NCI-H510A (cell line): ENCODE data around the gene PDE2A.

Experiments
- DNase-seq: peaks from one replicate; lab custom pipeline; 2025; lab: John Stamatoyannopoulos, UW

Gene PDE2A

GRCh38 chr11:72704028-72704782, 30.0 kb upstream of the PDE2A start:
- DNase-seq, result no peak

GRCh38 chr11:72703267-72704008, 29.2 kb upstream of the PDE2A start:
- DNase-seq, result no peak

- DNase-seq, result no peak
Observed at GRCh38 chr11:72702577-72703241, 28.5 kb upstream of the PDE2A start.

- no peak for DNase-seq
Observed at GRCh38 chr11:72702096-72702495, 27.9 kb upstream of the PDE2A start.

GRCh38 chr11:72701466-72701865, 27.2 kb upstream of the PDE2A start:
- DNase-seq, result no peak

- DNase-seq, result no peak
Observed at GRCh38 chr11:72700146-72700545, 25.9 kb upstream of the PDE2A start.

- no peak for DNase-seq
Observed at GRCh38 chr11:72697814-72698213, 23.6 kb upstream of the PDE2A start.

GRCh38 chr11:72696866-72697700, 22.9 kb upstream of the PDE2A start:
- DNase-seq, result no peak

- DNase-seq, result no peak
Observed at GRCh38 chr11:72695354-72695753, 21.1 kb upstream of the PDE2A start.

- DNase-seq, result no peak
Observed at GRCh38 chr11:72693271-72693968, 19.2 kb upstream of the PDE2A start.

GRCh38 chr11:72692498-72693237, 18.4 kb upstream of the PDE2A start:
- DNase-seq, result no peak

- no peak for DNase-seq
Observed at GRCh38 chr11:72690166-72690565, 15.9 kb upstream of the PDE2A start.

GRCh38 chr11:72688929-72689328, 14.7 kb upstream of the PDE2A start:
- no peak for DNase-seq

- no peak for DNase-seq
Observed at GRCh38 chr11:72688486-72688885, 14.3 kb upstream of the PDE2A start.

- no peak for DNase-seq
Observed at GRCh38 chr11:72687326-72687725, 13.1 kb upstream of the PDE2A start.

GRCh38 chr11:72686639-72687220, 12.5 kb upstream of the PDE2A start:
- no peak for DNase-seq

- DNase-seq, result no peak
Observed at GRCh38 chr11:72685560-72686480, 11.6 kb upstream of the PDE2A start.

GRCh38 chr11:72684236-72684912, 10.2 kb upstream of the PDE2A start:
- DNase-seq, result no peak

GRCh38 chr11:72683782-72684200, 9.6 kb upstream of the PDE2A start:
- DNase-seq, result no peak
